Neural progenitor cell (in vitro differentiated cells): ENCODE data around the gene PRRT2.

Experiments
- EZH2 ChIP-seq: fragments of 200-600 bp; sonication (generic); IDR thresholded peaks from 2 replicates; pipeline ENCODE4 v1.6.1; 2017; ENCODE audit warnings: antibody characterized with exemption, mild to moderate bottlenecking, moderate library complexity
- TF ChIP-seq, protein P1 (sequence below): fragments of 200-600 bp; sonication (generic); IDR thresholded peaks from 2 replicates; pipeline ENCODE4 v1.5.1; 2017; ENCODE audit warnings: antibody characterized with exemption, mild to moderate bottlenecking

DNA sequence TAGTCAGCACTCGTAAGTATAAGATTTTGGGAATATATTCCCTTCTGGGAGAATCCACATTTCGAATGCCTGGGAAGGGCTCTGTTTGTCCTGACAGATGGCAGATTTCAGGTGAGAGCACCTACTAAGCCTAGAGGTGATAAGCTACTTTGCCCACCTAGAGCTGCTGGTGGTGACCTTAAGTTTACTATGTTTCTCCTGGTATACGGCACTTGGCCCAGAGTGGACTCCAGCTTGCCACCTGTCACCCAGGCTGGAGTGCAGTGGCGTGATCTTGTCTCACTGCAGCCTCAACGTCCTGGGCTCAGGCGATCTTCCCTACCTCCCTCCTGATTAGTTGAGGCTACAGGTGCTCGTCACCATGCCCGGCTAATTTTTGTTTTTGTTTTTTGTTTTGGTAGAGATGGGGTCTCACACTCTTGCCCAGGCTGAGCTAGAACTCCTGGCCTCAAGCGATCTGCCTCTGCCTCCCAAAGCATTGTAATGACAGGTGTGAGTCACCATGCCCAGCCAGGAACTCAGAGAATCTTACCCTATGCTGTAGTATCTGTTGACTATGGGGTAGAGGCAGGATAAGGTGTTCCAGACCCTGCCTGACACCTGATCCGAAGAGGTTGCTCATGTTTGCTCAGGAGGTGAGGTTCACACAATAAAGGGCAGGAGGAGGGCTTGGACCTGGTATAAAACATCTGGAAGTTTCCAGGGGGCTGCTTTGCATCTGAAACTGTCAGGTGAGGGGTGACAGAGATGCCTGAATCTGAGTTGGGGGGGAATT, 34.2 kb upstream of the PRRT2 start, which contains the start of gene ZG16:
- no peak for TF ChIP-seq EZH2
- TF ChIP-seq, protein P1, sequence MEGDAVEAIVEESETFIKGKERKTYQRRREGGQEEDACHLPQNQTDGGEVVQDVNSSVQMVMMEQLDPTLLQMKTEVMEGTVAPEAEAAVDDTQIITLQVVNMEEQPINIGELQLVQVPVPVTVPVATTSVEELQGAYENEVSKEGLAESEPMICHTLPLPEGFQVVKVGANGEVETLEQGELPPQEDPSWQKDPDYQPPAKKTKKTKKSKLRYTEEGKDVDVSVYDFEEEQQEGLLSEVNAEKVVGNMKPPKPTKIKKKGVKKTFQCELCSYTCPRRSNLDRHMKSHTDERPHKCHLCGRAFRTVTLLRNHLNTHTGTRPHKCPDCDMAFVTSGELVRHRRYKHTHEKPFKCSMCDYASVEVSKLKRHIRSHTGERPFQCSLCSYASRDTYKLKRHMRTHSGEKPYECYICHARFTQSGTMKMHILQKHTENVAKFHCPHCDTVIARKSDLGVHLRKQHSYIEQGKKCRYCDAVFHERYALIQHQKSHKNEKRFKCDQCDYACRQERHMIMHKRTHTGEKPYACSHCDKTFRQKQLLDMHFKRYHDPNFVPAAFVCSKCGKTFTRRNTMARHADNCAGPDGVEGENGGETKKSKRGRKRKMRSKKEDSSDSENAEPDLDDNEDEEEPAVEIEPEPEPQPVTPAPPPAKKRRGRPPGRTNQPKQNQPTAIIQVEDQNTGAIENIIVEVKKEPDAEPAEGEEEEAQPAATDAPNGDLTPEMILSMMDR: no peak
